Endothelial cell of umbilical vein (primary cell): ENCODE results near the gene SNX3.

Experiments used
- CTCF ChIP-seq, 2 donors: IDR thresholded peaks; 1 replicate in 1 of 2; 2 replicates in 1 of 2; pipeline ENCODE4 v1.5.1; 2011; ENCODE audit warnings: low read length in 2 of 2, mild to moderate bottlenecking in 2 of 2, moderate library complexity in 2 of 2, control low read depth in 1 of 2, inconsistent platforms in 1 of 2, low read depth in 1 of 2; ENCODE audit not compliant: insufficient read depth in 1 of 2; ENCODE audit errors: extremely low read depth in 1 of 2
- GATA2 ChIP-seq: IDR thresholded peaks from 2 replicates; pipeline ENCODE4 v1.7.0; 2011; ENCODE audit warnings: low read depth, mild to moderate bottlenecking, moderate library complexity, mixed read lengths, low read length; ENCODE audit not compliant: insufficient read length, insufficient read depth
- MAX ChIP-seq: IDR thresholded peaks from 2 replicates; pipeline ENCODE4 v1.6.1; 2011; ENCODE audit not compliant: insufficient read depth, insufficient read length
- POLR2A ChIP-seq: IDR thresholded peaks from 2 replicates; pipeline ENCODE4 v1.6.1; 2012; ENCODE audit warnings: low read depth, mild to moderate bottlenecking, control low read depth, low read length
- POLR2AphosphoS5 ChIP-seq: IDR thresholded peaks from 2 replicates; pipeline ENCODE4 v1.6.1; 2012; ENCODE audit warnings: low read depth, mild to moderate bottlenecking, control low read depth, low read length, moderate library complexity; ENCODE audit not compliant: insufficient read depth

- no peak for TF ChIP-seq CTCF (IDR thresholded peaks at IDR 0.05; ENCODE audit: extremely low read depth in 1 of 2, insufficient read depth in 1 of 2, low read depth in 1 of 2, low read length in 2 of 2)
- peak; percentile 52 for TF ChIP-seq POLR2AphosphoS5
- peak; percentile 49 for TF ChIP-seq POLR2A
- TF ChIP-seq MAX: no peak
- no peak for TF ChIP-seq GATA2
Measured at GRCh38 chr6:108294727-108295625, 34.1 kb upstream of the SNX3 start, which contains the start of gene AFG1L.
